ENCODE data around the gene PTPRQ. TPM values are rescaled to one million over a fixed set of nuclear protein-coding genes. Genes with fewer than 3 reads are reported as not detected.

Gene PTPRQ
- total RNA-seq, 4 donors from 2014 or later, result 0.47 to 6.0 (median 3.4) TPM

GRCh38 chr12:80420075-80420474 is 24.0 kb upstream of the PTPRQ start:
- Histone ChIP-seq H3K36me3 (no peaks in the 10 kb centered on the region), H3K27me3 (no peaks in the 10 kb centered on the region), H3K9me3 (no peaks in the 10 kb centered on the region), H3K4me3 (no peak overlapping the region), H3K4me1 (peaks cover 4 to 15% (median 4%) of the 10 kb centered on the region in 3 donors), H3K27ac (peak overlapping the region in 3 of 4 donors; percentile 2 to 39 (median 9))
- no peak for TF ChIP-seq EP300 (IDR thresholded peaks at IDR 0.05)
- no peak for ATAC-seq

DNA sequence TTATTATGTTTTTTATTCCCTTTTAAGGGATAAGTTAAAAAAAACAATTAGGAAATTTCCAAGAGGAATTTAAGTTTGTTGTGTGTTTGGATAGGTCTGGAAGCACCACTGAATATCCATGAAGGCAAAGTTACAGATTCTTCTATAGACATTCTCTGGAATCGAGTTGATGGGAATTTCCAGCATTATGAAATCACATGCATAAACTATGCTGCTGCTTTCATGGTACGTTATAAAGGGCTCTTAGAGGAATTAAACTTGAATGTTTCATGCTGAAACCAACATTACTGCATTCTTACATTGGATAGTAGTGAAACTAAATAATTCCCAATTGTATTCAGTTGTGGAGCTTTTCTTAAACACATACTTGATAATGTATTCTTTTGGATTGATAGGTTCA is 21.5 kb upstream of the PTPRQ start:
- Histone ChIP-seq H3K36me3 (no peaks in the 10 kb centered on the region), H3K27me3 (no peaks in the 10 kb centered on the region), H3K4me3 (no peak overlapping the region), H3K9me3 (no peaks in the 10 kb centered on the region), H3K4me1 (peaks cover 4 to 15% (median 4%) of the 10 kb centered on the region in 3 donors), H3K27ac (no peak overlapping the region)
- 15 to 28% methylated on average over 2 of the region's 2 CpGs for WGBS, 2 donors (ENCODE audit: low coverage in 1 of 2)
- no peak for ATAC-seq
- no peak for TF ChIP-seq POLR2A (IDR thresholded peaks at IDR 0.05)
- TF ChIP-seq CTCF (IDR thresholded peaks at IDR 0.05), result no peak
- TF ChIP-seq POLR2AphosphoS5 (IDR thresholded peaks at IDR 0.05), result no peak
- TF ChIP-seq EP300 (IDR thresholded peaks at IDR 0.05), result no peak

- Histone ChIP-seq H3K27me3 (no peaks in the 10 kb centered on the region), H3K36me3 (no peaks in the 10 kb centered on the region), H3K4me1 (no peaks in the 10 kb centered on the region), H3K27ac (no peak overlapping the region), H3K9me3 (no peaks in the 10 kb centered on the region), H3K4me3 (no peak overlapping the region)
- 50 to 83% methylated on average over 1 to 2 of the region's 2 CpGs for WGBS, 2 donors (ENCODE audit: low coverage in 1 of 2)
- no peak for ATAC-seq
- TF ChIP-seq CTCF (IDR thresholded peaks at IDR 0.05) (no peak), POLR2A (IDR thresholded peaks at IDR 0.05) (no peak), POLR2AphosphoS5 (IDR thresholded peaks at IDR 0.05) (no peak), EP300 (IDR thresholded peaks at IDR 0.05) (no peak)
Observed at GRCh38 chr12:80432061-80432460, 12.0 kb upstream of the PTPRQ start.

DNA sequence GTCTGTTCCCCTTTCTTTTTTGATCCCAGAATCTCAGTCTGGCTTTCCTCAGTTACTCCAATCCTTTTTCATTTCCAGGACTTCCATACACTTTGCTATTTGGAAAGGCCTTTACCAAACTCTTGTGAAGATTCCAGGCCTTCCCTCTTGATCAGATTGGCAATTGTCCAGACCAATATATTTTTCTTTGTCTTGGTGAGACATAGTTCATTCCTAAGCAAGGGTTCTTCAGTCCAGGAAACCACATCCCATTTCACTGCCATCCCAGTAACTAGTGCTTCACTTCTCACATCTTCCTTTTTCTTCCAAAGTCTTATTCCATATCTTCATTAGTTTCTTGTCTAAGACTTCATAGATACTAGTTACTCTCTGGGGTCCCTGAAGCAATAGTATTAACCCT is 2.1 kb upstream of the PTPRQ start:
- no peak overlapping the region for H3K4me3 ChIP-seq
- H3K36me3 ChIP-seq, result no peaks in the 10 kb centered on the region
- no peak for ATAC-seq
- H3K4me1 ChIP-seq, result peaks cover 0 to 21% (median 0%) of the 10 kb centered on the region in 3 donors
- no peaks in the 10 kb centered on the region for H3K27me3 ChIP-seq
- TF ChIP-seq POLR2AphosphoS5 (IDR thresholded peaks at IDR 0.05) (no peak), POLR2A (IDR thresholded peaks at IDR 0.05) (no peak), EP300 (IDR thresholded peaks at IDR 0.05) (no peak), CTCF (IDR thresholded peaks at IDR 0.05) (no peak)
- H3K27ac ChIP-seq, result no peak overlapping the region
- H3K9me3 ChIP-seq, result no peaks in the 10 kb centered on the region

DNA sequence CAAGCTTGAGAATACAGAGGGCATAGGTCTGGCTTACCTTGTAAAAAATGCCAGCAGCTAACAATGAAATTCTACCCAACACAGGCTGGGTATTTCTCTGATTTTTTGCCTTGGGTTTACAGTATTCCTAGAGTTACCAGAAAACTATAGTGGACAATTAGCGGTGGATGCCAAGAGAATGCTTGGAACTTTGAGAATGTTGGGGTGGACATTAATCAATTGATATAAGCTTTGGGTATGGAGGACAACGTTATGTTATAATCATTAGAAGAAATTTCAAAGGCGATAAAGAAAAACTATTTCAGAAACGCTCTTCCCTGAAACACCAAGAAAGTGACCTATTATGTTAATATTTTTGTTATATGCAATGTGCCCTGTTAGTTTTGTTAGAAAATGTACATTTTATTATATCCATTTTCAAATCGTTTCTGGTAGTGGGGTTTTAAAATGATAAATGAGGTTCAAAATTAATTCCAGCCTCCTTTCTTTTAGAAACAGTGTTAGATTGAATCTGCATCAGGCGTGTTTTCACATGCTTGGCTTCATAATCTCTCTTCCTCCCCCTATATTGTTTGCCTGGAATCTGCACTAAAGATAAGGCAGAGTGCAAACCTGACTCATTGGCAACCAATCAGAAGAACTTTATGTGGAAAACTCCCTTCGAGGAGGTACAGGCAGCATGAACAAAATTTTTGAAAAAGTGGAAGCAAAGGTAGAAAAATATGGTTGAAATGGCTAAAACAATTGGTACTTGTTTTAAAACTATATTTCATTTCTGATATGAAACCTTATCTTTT is 1.4 kb upstream of the PTPRQ start:
- Histone ChIP-seq H3K9me3 (no peaks in the 10 kb centered on the region), H3K27ac (no peak overlapping the region), H3K4me1 (peaks cover 0 to 21% (median 0%) of the 10 kb centered on the region in 3 donors), H3K4me3 (no peak overlapping the region), H3K27me3 (no peaks in the 10 kb centered on the region), H3K36me3 (no peaks in the 10 kb centered on the region)
- no peak for TF ChIP-seq EP300 (IDR thresholded peaks at IDR 0.05)
- TF ChIP-seq POLR2A (IDR thresholded peaks at IDR 0.05), result no peak
- TF ChIP-seq CTCF (IDR thresholded peaks at IDR 0.05), result no peak
- TF ChIP-seq POLR2AphosphoS5 (IDR thresholded peaks at IDR 0.05), result no peak
- ATAC-seq, result no peak
- 64 to 68% methylated on average over 6 to 7 of the region's 7 CpGs for WGBS, 2 donors (ENCODE audit: low coverage in 1 of 2)

All from gastroesophageal sphincter (tissue), 4 donors.